HG03558 (cell line): Measurements from ENCODE around the gene BDP1.
A peak's percentile ranks its signal among the peaks of the same experiment; 100 is the strongest.
"Not testable (repeated sequence)": the region's sequence is repeated elsewhere in the genome, so short reads cannot be mapped to it uniquely, and the experiment has no call there.

Experiments used
- ATAC-seq: cut with Tn5 transposase; IDR thresholded peaks from one replicate; pipeline ENCODE4 v1.9.1; 2021; ENCODE audit warnings: moderate number of reproducible peaks; ENCODE audit not compliant: unreplicated experiment; ENCODE audit errors: extremely low read depth

Gene BDP1

GRCh38 chr5:71455427-71456361 lies at the start of gene BDP1:
BDP1 (plus strand) TSS chr5:71455651; CDS start chr5:71455878, 227 bp downstream.
- ATAC-seq, result peak; percentile 43

GRCh38 chr5:71410088-71410487 lies 45.4 kb upstream of the BDP1 start:
- not testable (repeated sequence) for ATAC-seq

- ATAC-seq, result not testable (repeated sequence)
Measured at GRCh38 chr5:71415626-71416025, 39.8 kb upstream of the BDP1 start.

GRCh38 chr5:71418026-71418425 lies 37.4 kb upstream of the BDP1 start:
- not testable (repeated sequence) for ATAC-seq

GRCh38 chr5:71421278-71421677 lies 34.2 kb upstream of the BDP1 start:
- ATAC-seq, result not testable (repeated sequence)

GRCh38 chr5:71423896-71424295 lies 31.6 kb upstream of the BDP1 start:
- ATAC-seq, result not testable (repeated sequence)

GRCh38 chr5:71426686-71427474 lies 28.6 kb upstream of the BDP1 start:
- ATAC-seq, result not testable (repeated sequence)

- not testable (repeated sequence) for ATAC-seq
Measured at GRCh38 chr5:71432410-71432809, 23.0 kb upstream of the BDP1 start.

GRCh38 chr5:71434825-71435224 lies 20.6 kb upstream of the BDP1 start:
- not testable (repeated sequence) for ATAC-seq

- not testable (repeated sequence) for ATAC-seq
Measured at GRCh38 chr5:71441564-71441963, 13.9 kb upstream of the BDP1 start.

- not testable (repeated sequence) for ATAC-seq
Measured at GRCh38 chr5:71443891-71444290, 11.6 kb upstream of the BDP1 start.

- not testable (repeated sequence) for ATAC-seq
Measured at GRCh38 chr5:71445015-71445414, 10.4 kb upstream of the BDP1 start.

- ATAC-seq, result not testable (repeated sequence)
Measured at GRCh38 chr5:71445523-71446152, 9.8 kb upstream of the BDP1 start.

GRCh38 chr5:71446540-71447216 lies 8.8 kb upstream of the BDP1 start:
- ATAC-seq, result not testable (repeated sequence)

- ATAC-seq, result not testable (repeated sequence)
Measured at GRCh38 chr5:71447218-71447808, 8.1 kb upstream of the BDP1 start.

- ATAC-seq, result no peak
Measured at GRCh38 chr5:71452876-71453275, 2.6 kb upstream of the BDP1 start.

GRCh38 chr5:71454913-71455312 lies 538 bp upstream of the BDP1 start:
- ATAC-seq, result no peak

- ATAC-seq, result peak; percentile 15
Measured at GRCh38 chr5:71456362-71456743, 902 bp downstream of the BDP1 start.

GRCh38 chr5:71457106-71457505 lies 1.7 kb downstream of the BDP1 start:
- ATAC-seq, result no peak

- no peak for ATAC-seq
Measured at GRCh38 chr5:71460693-71461092, 5.2 kb downstream of the BDP1 start.
